C4-2B (cell line): ENCODE measurements around the gene GFOD2.

Experiments used
- CTCF ChIP-seq: fragments of 450-650 bp; conservative IDR thresholded peaks from 2 replicates; pipeline ENCODE4 v1.5.1; 2017; ENCODE audit warnings: mild to moderate bottlenecking
- ZFX ChIP-seq: fragments of 450-650 bp; IDR thresholded peaks from 2 replicates; pipeline ENCODE4 v1.6.1; 2017

- no peak for TF ChIP-seq CTCF
- no peak for TF ChIP-seq ZFX
These were observed 73.6 kb downstream of the GFOD2 start for GRCh38 chr16:67645397-67646121.
